Measurements from ENCODE around the gene RAET1G.

Gene RAET1G

DNA sequence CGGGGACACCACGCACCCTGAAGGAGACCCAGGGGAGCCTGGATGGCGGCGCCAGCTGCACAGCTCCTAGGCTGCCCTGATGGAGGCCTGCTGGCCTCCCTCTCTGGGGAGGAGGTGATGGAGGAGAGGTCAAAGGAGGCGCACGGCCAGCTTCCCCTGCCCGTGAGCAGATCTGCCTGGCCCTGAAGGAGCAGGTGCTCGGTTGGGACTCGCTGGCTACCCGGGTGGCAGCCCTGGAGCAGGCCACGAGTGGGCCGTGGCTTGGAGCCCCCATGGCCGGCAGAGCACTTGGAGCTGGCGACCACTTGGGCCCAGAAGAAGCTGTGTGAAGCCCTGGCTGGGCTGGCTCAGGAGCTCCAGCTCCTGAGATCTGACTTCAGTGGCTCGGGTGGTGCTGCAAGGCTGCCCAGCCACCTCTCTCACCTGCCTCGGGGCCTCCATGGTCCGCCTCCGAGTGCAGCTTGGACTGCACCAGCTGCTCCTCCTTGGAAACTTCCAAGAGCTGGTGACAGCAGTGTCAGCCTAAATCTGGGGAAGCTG lies 17.5 kb downstream of the RAET1G start:
- TF ChIP-seq, protein P1, sequence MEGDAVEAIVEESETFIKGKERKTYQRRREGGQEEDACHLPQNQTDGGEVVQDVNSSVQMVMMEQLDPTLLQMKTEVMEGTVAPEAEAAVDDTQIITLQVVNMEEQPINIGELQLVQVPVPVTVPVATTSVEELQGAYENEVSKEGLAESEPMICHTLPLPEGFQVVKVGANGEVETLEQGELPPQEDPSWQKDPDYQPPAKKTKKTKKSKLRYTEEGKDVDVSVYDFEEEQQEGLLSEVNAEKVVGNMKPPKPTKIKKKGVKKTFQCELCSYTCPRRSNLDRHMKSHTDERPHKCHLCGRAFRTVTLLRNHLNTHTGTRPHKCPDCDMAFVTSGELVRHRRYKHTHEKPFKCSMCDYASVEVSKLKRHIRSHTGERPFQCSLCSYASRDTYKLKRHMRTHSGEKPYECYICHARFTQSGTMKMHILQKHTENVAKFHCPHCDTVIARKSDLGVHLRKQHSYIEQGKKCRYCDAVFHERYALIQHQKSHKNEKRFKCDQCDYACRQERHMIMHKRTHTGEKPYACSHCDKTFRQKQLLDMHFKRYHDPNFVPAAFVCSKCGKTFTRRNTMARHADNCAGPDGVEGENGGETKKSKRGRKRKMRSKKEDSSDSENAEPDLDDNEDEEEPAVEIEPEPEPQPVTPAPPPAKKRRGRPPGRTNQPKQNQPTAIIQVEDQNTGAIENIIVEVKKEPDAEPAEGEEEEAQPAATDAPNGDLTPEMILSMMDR (conservative IDR thresholded peaks at IDR 0.05): no peak
- no peak for TF ChIP-seq ZFX (IDR thresholded peaks at IDR 0.05)
- no peak overlapping the region for H3K27ac ChIP-seq

DNA sequence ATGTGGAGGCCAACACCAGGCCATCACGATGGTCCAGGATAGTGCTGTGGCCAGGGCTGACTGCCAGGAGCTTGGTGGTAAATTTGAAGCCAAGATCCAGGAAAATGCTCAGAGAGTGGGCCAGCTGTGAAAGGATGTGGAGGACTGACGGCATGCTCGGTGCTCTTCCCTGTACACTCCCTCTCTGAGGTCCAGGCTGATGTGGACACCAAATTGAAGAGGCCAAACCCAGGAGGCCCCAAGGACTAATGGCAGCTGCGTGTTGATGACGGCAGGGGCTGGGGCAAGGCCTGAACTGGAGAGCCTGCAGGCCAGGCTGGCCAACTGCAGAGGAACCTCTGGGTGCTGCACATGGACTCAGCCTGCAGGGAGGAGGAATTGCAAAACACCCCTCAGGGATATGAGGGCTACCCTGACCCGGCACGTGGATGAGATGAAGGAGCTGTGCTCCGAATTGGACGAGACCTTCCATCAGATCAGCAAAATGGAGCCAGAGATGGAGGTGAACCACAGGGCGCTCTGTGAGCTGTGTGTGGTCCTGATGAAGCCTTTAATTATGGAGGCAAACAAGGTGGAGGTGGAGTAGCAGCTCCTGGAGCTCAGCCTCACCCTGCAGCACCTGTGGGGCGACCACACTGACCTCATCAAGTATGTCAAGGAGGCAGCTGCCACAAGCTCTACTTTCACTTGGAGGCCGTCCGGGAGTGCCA lies 18.1 kb downstream of the RAET1G start:
- TF ChIP-seq ZFX (IDR thresholded peaks at IDR 0.05): no peak
- TF ChIP-seq, protein P1 (conservative IDR thresholded peaks at IDR 0.05): no peak
- H3K27ac ChIP-seq: no peak overlapping the region

DNA sequence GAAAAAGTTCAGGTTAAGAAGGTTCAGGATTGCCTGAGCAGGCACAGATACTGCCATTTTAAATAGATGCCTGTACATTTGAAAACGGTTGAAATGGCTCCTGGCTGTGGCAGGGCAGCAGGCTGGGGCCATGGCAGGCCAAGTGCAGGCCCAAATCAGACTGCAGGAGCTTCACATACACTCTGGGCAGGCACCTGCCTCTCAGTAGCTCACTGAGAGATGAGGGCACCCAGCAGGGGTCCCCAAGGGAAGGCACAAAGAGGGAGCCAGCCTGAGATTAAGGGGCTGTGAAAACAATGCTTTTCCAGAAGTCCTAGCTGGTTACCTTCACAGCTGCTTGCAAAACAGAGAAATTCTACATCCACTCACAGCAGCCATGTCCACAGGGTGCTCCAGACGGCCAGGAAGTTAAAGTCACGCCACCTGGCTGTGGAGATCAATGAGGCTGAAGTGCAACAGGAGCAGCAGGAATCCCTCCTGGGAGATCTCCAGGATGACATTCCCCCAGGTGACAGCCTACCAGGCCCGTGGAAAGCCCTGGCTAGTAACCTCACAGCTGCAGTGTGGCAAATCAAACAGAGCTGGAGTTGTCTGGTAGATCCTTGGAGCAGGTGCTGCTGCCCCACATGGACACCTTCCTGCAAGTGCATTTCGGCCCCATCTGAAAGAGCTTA lies 18.8 kb downstream of the RAET1G start:
- TF ChIP-seq ZFX (IDR thresholded peaks at IDR 0.05): no peak
- TF ChIP-seq, protein P1 (conservative IDR thresholded peaks at IDR 0.05): no peak
- no peak overlapping the region for H3K27ac ChIP-seq

DNA sequence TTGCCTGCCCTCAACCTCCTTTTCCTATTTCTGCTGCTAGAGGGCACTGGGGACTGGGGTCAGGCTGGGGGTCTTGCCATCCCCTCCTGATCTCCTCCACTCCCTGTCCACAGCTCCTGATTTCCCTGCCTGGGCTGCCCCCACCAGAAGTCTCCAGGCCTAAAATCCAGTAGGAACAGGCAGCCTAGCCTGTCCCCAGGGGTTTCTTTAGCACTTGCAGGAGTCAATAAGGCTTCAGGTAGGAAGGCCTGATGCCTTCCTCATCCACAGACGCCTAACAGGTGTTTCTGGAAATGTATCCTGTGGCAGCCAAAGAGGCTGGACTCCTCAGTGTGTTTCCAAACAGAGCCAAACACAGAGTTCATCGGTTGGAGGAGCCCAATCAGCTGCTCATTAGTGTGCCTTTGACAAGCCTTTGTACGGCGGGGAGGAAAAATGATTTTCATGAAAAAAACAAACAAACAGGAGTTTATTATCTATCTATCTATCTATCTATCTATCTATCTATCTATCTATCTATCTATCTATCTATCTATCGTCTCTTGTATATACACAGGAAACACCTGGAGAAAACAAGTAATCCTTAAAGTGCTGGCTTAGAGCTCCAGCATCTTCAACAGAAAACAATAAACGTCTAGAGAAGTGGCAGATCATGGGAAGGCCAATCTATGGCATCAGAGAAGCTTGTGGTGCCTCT lies 21.3 kb downstream of the RAET1G start:
- H3K27ac ChIP-seq: no peak overlapping the region
- no peak for TF ChIP-seq ZFX (IDR thresholded peaks at IDR 0.05)

DNA sequence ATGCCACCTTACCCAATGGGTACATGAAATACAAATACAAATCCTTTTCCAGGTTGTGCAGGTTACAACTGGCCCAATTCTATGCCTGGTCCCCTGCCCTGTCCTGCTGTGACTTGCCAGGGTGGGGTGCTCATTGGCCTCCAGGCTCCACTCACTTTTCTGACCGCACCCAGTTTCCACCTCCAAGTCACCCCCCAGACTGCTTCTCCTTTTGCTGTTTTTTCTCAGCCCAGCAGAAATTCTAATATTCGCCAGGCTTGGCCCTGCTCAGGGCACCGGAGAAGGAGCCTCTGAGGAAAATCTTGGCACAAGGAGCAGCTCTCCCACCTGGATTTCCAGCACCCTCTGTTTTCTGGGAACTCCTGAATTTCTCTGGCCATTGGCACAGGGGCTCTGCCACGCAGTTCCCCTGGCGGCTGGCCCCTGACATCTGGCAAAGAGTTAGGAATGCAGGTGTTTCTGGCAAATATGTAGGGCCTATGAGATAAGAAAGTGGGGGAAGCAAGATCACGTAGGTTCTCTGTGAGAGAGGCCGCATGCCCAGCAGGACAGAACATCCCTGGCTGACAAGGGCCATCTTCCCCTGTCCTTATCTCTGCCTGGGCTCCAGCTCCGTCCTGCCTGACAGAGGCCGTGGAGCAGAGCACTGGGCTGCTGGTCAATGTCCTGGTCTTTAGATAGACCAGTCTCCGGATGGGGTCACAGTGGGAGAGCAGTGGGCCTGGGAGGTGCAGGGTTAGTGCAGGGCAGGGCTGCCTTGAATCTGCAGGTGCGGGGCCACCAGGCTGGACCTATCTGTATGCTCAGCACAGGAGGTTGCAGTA lies 22.1 kb downstream of the RAET1G start:
- H3K27ac ChIP-seq: no peak overlapping the region
- no peak for TF ChIP-seq ZFX (IDR thresholded peaks at IDR 0.05)
- TF ChIP-seq, protein P1 (conservative IDR thresholded peaks at IDR 0.05): no peak

DNA sequence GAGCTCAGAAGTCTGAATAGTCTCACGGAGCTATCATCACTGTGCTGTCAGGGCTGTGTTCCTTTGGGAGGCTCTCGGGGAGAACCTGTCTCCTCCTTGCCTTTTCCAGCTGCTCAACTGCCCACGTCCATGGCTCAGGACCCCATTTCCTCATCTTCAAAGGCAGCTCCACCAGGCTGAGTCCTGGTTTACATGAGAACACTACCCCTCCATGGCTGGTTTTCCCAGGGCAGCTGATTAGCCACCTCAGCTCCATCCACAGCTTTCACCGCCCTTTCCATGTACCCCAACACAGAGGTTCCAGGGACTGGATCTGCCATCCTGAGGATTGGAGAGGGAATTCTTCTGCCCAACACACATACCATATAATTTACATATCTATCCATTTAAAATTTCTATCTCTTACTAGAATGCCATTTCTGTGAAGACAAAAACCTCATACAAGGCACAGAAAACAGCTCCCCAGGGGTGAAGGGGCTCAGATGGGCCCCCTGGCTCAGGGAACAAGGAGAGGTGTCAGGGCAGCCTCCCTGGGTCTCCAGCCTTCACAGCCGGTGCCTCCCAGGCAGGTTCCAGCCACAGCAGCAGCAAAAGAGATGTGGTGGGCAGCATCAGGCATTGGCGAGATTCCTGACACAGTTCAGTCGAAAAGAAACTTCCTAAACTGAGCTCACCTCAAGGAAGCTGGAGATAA lies 22.8 kb downstream of the RAET1G start:
- TF ChIP-seq, protein P1 (conservative IDR thresholded peaks at IDR 0.05): no peak
- TF ChIP-seq ZFX (IDR thresholded peaks at IDR 0.05): no peak
- no peak overlapping the region for H3K27ac ChIP-seq

DNA sequence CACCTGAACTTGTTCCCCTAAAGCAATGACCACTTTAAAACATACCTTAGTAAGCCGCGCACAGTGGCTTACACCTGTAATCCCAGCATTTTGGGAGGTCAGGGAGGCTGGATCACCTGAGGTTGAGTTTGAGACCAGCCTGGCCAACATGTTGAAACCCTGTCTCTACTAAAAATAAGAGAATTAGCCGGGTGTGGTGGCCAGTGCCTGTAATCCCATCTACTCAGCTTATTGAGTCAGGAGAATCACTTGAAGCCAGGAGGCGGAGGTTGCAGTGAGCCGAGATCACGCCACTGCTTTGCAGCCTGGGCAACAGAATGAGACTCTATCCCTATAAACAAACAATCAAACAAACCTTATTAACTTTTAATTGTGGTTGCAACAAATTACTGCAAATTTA lies 23.4 kb downstream of the RAET1G start:
- TF ChIP-seq, protein P1 (conservative IDR thresholded peaks at IDR 0.05): no peak
- no peak for TF ChIP-seq ZFX (IDR thresholded peaks at IDR 0.05)
- H3K27ac ChIP-seq: no peak overlapping the region

Measured in C4-2B (cell line).